ENCODE results near the gene OR2AG2.
"Not testable (repeated sequence)": the region's sequence is repeated elsewhere in the genome, so short reads cannot be mapped to it uniquely, and the experiment has no call there.

OR2AG2 gene

GRCh38 chr11:6813656-6814055, 41.9 kb upstream of the OR2AG2 start:
- peaks cover 5% of the 10 kb centered on the region; the same call in 1 of the 2 replicates for H3K9me3 ChIP-seq (ENCODE audit: control insufficient read depth, insufficient read depth, low read length)
- H3K27me3 ChIP-seq (ENCODE audit: control insufficient read depth, low read length) = no peaks in the 10 kb centered on the region
- no peak for TF ChIP-seq EZH2phosphoT487 (IDR thresholded peaks at IDR 0.05; ENCODE audit: borderline replicate concordance, low read length)
- TF ChIP-seq CTCF (IDR thresholded peaks at IDR 0.05; ENCODE audit: low read depth, low read length, poor library complexity, severe bottlenecking) = no peak
- H3K4me1 ChIP-seq (ENCODE audit: control insufficient read depth, low read length) = no peaks in the 10 kb centered on the region
- no peak overlapping the region for H3K27ac ChIP-seq (ENCODE audit: low read depth, low read length)
- no peaks in the 10 kb centered on the region for H3K9me2 ChIP-seq (replicated peaks; ENCODE audit: control insufficient read depth, low read length)
- no peak overlapping the region for H3K4me2 ChIP-seq (ENCODE audit: low read length)
- H3K4me3 ChIP-seq (ENCODE audit: low read length) = no peak overlapping the region
- H4K20me1 ChIP-seq (ENCODE audit: control insufficient read depth, insufficient read depth, low read depth, low read length) = no peaks in the 10 kb centered on the region
- H3K36me3 ChIP-seq (ENCODE audit: control insufficient read depth, low read length) = no peaks in the 10 kb centered on the region
- no peaks in the 10 kb centered on the region for H3K79me2 ChIP-seq (ENCODE audit: control insufficient read depth, low read length)
- H3F3A ChIP-seq (ENCODE audit: control insufficient read depth, insufficient read depth) = no peaks in the 10 kb centered on the region

DNA sequence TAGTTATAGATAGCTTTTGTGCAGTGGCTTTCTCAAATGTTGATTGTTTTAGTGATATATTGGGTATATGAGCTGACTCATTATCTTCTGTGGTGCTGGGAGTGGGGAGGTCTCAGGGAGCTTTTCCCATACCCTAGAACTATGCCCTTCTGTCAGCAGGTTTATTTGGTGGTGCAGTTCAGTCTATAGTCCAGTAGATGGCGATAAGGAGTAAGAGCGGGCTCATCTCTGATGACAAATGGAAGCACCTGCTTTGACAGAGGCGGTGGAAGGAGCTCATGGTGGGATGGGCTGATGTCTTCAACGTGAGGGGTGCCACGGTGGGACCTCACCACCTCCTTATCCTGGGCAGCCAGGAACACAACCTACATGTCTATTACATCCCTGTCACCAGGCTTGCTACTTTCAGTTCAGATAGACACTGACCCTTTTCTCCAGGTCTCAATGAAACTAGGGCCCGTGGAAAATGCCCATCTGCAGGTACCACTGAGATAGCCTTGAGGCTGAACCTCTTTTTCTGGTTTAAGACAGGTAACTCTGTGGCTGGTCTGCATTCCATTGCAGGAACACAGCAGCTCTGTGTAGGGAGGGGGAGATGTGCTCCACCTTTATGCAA, 40.7 kb upstream of the OR2AG2 start:
- TF ChIP-seq CTCF (IDR thresholded peaks at IDR 0.05; ENCODE audit: low read depth, low read length, poor library complexity, severe bottlenecking) (peak; percentile 86), EZH2phosphoT487 (IDR thresholded peaks at IDR 0.05; ENCODE audit: borderline replicate concordance, low read length) (no peak)
- Histone ChIP-seq H3K4me2 (ENCODE audit: low read length) (no peak overlapping the region), H3K79me2 (ENCODE audit: control insufficient read depth, low read length) (no peaks in the 10 kb centered on the region), H3K27ac (ENCODE audit: low read depth, low read length) (no peak overlapping the region), H3K9me3 (ENCODE audit: control insufficient read depth, insufficient read depth, low read length) (no peaks in the 10 kb centered on the region), H3F3A (ENCODE audit: control insufficient read depth, insufficient read depth) (no peaks in the 10 kb centered on the region), H3K36me3 (ENCODE audit: control insufficient read depth, low read length) (no peaks in the 10 kb centered on the region), H4K20me1 (ENCODE audit: control insufficient read depth, insufficient read depth, low read depth, low read length) (no peaks in the 10 kb centered on the region), H3K27me3 (ENCODE audit: control insufficient read depth, low read length) (no peaks in the 10 kb centered on the region), H3K4me1 (ENCODE audit: control insufficient read depth, low read length) (no peaks in the 10 kb centered on the region), H3K9me2 (replicated peaks; ENCODE audit: control insufficient read depth, low read length) (no peaks in the 10 kb centered on the region), H3K4me3 (ENCODE audit: low read length) (no peak overlapping the region)

DNA sequence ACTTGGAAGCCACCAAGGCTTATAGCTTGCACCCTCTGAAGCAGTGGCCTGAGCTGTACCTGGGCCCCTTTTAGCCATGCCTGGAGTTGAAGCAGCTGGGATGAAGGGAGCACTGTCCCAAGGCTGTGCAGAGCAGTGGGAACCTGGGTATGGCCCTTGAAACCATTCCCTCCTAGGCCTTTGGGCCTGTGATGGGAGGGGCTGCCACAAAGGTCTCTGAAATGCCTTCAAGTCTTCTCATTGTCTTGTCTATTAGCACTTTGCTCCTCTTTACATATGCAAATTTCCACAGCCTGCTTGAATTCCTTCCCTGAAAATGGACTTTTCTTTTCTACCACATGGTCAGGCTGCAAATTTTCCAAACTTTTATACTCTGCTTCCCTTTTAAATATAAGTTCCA, 29.3 kb upstream of the OR2AG2 start:
- not testable (repeated sequence) for H3K79me2 ChIP-seq (ENCODE audit: control insufficient read depth, low read length); H3K9me2 ChIP-seq (replicated peaks; ENCODE audit: control insufficient read depth, low read length); H3K4me1 ChIP-seq (ENCODE audit: control insufficient read depth, low read length); H3K27ac ChIP-seq (ENCODE audit: low read depth, low read length); H3F3A ChIP-seq (ENCODE audit: control insufficient read depth, insufficient read depth); H3K4me3 ChIP-seq (ENCODE audit: low read length); H3K27me3 ChIP-seq (ENCODE audit: control insufficient read depth, low read length); H3K36me3 ChIP-seq (ENCODE audit: control insufficient read depth, low read length); H3K4me2 ChIP-seq (ENCODE audit: low read length); H3K9me3 ChIP-seq (ENCODE audit: control insufficient read depth, insufficient read depth, low read length); H4K20me1 ChIP-seq (ENCODE audit: control insufficient read depth, insufficient read depth, low read depth, low read length)

DNA sequence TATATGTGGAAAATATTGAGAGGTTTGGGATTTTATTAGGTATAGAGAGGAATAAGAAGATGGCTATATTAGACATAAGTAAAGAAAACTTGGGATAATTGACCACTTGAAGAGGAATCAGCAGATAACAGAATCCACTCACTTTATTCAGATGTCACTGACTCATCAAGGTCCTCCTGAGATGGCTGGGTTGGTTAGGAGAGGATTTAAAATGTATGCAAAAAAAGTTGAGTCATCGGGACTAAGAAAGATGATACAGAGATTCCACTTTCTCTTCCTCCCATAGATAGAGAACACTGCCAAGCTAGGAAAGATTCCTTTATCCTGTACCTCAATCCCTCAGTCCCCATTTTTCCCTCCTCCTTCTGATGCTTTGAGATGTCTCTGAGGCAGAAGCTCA, 27.6 kb upstream of the OR2AG2 start, which contains the start of gene OR6A2:
Gene OR6A2, minus strand, starts transcription at position 288 of the 400 bp plus-strand sequence. CDS start 3,981 bp downstream, outside the sequence.
- Histone ChIP-seq H3F3A (ENCODE audit: control insufficient read depth, insufficient read depth) (no peaks in the 10 kb centered on the region), H3K4me1 (ENCODE audit: control insufficient read depth, low read length) (no peaks in the 10 kb centered on the region), H3K4me3 (ENCODE audit: low read length) (no peak within 1 kb of the TSS), H3K4me2 (ENCODE audit: low read length) (no peak within 1 kb of the TSS), H3K27ac (ENCODE audit: low read depth, low read length) (no peak within 1 kb of the TSS), H3K79me2 (ENCODE audit: control insufficient read depth, low read length) (no peaks in the 10 kb centered on the region), H3K9me2 (replicated peaks; ENCODE audit: control insufficient read depth, low read length) (no peaks in the 10 kb centered on the region), H4K20me1 (ENCODE audit: control insufficient read depth, insufficient read depth, low read depth, low read length) (no peaks in the 10 kb centered on the region), H3K9me3 (ENCODE audit: control insufficient read depth, insufficient read depth, low read length) (no peaks in the 10 kb centered on the region), H3K36me3 (ENCODE audit: control insufficient read depth, low read length) (no peaks in the 10 kb centered on the region), H3K27me3 (ENCODE audit: control insufficient read depth, low read length) (no peaks in the 10 kb centered on the region)
- TF ChIP-seq CTCF (IDR thresholded peaks at IDR 0.05; ENCODE audit: low read depth, low read length, poor library complexity, severe bottlenecking) (no peak), EZH2phosphoT487 (IDR thresholded peaks at IDR 0.05; ENCODE audit: borderline replicate concordance, low read length) (no peak)
